HG02970 (cell line): ENCODE results near the gene SULT4A1.
"Not testable (repeated sequence)": the region's sequence is repeated elsewhere in the genome, so short reads cannot be mapped to it uniquely, and the experiment has no call there.

Source experiments
- ATAC-seq: cut with Tn5 transposase; IDR thresholded peaks from one replicate; pipeline ENCODE4 v1.9.1; 2021; ENCODE audit warnings: mild to moderate bottlenecking, moderate library complexity, moderate number of reproducible peaks; ENCODE audit not compliant: unreplicated experiment, low FRiP score

The SULT4A1 gene

DNA sequence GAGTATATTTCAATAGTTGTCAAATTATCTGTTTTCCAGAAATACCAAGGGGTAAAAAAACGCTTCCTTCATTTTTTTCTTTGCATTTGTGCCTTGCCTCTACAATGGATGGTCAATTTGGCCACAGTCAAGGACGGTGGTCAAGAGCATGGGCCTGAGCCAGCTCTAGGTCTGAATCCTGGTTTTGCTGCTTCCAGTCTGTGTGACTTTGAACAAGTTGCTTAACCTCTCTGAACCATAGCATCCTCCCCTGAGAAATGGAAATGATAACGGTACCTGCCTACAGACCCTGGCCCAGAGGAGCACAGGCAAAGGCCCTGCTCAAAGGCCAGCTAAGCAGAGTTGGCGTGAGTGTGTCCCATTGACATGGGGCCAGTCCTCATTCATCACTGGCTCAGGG is 26.4 kb upstream of the SULT4A1 start:
- ATAC-seq = no peak

DNA sequence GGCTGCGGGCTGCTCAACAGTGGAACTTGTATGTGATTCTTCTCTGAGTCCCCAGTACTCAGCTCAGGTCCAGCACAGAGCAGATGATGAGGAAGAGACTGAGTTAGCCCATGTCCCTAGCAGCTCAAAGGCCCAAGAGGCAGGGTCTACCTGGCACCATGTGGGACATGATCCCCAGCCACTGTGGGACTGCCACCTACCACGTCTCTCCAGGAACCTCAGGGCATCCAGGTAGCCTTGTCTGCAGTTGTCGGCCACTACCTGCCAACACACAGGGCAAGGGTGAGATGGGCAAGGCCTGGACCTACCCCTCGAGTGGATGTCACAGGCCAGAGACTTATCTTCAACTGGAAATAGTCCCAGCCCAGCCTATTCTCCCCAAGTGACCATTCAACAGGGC is 25.1 kb upstream of the SULT4A1 start:
- no peak for ATAC-seq

DNA sequence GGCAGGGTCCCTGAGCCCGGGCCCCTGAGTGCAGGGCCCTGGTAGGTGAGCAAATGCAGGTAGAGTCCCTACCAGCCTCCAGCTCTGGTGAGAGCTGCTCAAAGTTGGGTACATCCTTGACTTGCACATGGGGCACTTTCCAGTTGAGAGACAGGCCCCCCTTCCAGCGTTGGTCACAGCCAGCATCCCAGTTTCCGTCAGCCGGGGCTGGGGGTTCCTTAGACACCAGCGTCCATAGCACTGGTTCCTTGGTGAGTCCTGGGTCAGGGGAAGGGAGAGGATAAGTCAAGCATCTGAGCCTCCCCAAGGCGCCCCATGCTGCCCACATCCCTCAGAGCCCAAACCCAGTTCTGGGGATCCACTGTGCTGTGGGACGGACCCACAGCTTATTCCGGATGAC is 23.9 kb upstream of the SULT4A1 start:
- no peak for ATAC-seq

DNA sequence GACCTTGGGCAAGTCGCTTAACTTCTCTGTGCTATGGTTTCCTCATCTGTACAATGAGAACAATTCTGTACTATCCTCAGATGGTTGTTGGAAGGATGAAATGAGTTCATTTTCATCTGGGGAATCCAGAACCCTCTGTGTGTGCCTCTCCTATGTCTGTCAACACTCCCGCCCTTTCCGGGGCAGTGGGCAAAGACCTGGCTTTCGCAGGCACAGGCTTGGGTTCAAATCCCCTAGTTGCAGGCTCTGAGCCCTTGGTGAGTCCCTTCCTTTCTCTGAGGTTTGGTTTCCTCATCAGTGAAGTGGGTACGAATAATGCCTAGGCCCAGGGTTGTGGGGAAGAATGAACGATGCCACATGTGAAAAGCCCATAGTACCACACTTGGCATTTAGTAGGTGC is 23.5 kb upstream of the SULT4A1 start:
- ATAC-seq = no peak

DNA sequence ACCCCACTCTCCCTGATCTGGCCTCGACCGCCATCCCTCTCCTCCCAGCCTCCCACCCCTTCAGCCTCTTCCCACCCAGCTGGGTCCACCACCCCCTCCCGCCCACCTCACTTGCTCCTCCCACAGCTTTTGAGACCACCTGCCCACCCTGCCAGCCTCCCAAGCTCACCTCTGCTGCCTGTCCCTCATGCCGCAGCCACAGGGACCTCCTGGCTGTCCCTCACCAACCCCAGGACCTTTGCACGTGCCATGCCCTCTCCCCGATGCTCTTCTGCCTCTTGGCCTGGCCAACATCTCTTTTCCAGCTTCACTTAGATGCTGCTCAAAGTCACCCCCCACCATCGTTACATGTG is 23.0 kb upstream of the SULT4A1 start:
- no peak for ATAC-seq

DNA sequence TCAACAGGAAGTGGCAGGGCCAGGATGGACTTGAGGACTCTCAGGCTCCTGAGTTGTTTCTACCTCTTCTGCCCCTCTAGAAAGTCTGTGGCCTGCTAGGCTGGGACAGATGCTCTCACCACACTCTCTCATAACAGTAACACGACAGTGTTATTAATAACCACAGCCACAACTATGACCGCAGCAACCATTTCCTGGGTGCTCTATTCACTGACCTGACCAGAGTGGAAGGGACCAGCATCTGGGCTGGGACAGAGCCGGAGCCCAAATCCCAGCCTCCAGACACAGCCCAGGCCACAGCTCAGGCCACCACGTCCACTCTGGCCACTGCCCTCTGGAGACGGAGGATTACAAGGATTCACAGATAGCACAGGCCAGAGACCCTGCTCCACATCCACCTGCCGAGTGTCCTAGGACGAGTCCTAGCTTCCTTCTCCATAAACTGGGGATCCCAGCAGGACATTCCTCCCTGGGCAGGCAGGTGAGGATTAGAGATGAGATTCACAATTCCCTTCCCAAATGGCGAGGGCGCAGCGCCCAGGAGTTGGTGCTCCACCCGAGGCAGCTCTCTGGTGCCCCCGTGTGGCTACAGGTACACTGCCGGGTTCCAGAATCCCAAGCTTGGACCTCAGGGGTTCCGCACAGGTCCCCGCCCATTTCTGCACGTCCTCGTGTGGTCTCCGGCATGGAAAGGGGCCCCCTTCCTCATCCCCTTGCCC is 22.4 kb upstream of the SULT4A1 start:
- no peak for ATAC-seq

DNA sequence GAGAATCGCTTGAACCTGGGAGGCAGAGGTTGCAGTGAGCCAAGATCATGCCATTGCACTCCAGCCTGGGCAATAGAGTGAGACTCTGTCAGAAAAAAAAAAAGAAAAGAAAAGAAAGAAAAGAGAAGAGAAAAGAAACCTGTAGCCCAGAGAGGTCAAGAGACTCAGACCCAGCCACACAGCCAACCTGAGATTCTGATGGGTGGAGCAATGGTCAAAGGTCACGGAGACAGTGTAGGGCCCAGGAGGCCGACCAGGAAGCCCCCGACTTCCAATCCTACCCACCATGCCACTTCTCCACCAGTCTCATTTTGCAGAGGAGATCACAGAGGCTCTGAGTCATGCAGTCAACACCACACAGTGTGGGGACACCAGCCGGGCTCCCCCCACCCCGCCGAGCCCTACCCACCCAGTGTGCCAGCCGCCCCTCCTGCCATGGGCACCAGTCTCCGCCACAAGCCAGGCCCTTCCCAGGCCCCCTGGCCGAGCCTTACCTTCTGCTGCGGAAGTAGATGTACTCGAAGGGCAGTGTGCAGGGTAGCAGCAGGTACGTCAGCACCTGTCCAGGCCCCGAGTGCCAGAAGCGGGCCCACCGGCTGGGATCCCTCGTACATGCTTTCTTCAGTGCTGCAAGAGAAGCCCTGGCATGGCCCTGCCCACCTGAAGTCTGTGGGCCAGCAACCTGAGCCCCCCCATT is 21.6 kb upstream of the SULT4A1 start:
- ATAC-seq = no peak

DNA sequence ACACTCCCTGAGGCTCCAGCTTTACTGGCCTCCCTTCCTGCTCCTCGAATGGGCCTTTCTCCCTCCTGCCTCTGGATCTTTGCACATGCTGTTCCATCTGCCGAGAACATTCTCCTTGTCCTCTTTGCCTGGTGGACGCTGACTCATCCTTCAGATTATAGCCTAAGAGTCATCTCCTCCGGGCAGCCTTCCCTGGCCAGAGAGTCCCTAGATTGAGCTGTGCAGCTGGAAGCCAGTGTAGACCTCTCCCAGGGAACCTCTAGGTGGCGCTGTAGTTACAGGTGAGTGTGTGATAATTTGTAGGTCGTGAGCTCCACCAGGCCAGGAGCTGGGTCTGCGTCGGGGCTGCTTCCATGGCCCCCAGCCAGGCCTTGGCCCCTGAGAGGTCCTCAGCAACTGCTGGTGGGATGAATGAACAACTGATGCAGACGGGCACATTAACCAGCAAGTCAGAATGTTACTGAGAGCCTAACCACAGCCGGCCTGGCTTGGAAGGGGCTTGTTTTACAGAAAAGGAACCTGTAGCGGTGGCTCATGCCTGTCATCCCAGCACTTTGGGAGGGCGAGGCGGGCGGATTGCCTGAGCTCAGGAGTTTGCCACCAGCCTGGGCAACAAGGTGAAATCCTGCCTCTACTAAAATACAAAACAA is 20.8 kb upstream of the SULT4A1 start:
- no peak for ATAC-seq

DNA sequence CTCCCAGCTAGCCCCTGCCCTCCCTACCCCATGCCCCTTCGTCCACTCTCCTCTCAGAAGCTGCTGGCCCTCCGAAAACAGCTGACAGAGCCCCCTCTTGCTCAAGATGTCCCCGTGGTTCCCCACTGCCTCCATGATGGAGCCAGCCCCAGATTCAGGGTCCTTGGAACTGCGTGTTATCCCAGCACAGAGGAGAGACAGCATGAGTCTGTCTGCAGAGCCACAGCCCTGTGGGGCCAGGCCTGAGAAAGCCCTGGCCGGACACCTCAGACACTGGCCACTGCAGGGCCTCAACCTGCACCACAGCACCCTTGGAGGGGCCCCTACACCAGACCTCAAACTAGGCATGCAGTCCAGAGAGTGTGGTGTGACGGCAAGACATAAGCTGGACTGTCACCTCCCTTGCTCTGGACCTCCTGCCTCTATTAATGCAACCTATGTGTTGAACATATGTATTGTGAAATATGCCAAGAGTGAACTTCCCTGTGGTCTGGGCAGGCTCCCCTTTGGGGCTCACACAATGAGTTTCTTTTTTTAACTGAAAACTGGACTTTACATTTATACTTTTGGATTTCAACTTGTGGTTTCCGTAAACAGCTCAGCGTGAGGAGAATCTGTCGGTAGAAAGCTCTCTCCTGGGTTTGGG is 19.9 kb upstream of the SULT4A1 start:
- no peak for ATAC-seq

DNA sequence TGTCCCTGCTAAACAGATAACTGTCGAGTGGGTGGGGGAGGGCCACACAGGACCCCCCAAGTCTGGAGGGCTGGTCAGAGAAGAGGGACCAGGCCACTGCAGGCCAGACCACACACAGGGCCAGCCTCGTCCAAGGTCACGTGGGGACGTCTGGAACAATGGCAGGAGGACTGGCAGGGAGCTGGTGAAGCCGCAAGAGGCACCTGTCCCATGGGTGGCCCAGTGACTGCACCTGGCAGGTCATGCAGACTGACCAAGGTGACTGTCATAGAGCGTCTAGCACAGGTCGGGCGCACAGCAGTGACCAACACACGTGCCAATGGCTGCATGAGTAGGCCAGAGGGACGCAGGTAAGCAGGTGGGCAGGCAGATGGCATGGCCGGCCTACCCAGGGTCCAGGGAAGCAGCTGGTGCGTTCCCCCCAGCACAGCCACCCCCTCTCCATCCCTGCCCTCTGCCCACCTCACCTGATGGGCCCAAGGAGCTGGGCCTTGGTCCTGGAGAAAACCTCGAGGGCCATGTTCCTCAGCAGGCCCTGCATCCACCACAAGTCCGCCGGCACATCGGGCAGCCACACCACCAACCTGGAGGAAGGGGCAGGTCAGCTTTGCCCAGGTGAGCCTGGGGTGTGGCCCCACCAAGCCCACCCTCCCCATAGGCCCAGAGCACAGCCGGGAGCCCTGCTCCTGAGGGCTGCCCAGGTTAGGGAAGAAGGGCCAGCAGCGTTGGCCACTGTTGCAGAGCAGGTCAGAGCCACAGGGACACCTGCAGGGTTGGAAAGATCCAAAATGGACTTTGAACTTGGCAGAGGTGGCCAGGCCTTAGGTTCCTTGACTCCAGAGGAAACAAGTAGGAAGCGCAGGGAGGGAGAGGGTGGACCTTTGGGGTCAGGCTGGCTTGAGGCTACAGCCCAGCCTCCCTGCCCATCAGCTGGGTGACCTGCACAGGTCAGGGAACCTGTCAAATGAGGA is 19.1 kb upstream of the SULT4A1 start:
- no peak for ATAC-seq

DNA sequence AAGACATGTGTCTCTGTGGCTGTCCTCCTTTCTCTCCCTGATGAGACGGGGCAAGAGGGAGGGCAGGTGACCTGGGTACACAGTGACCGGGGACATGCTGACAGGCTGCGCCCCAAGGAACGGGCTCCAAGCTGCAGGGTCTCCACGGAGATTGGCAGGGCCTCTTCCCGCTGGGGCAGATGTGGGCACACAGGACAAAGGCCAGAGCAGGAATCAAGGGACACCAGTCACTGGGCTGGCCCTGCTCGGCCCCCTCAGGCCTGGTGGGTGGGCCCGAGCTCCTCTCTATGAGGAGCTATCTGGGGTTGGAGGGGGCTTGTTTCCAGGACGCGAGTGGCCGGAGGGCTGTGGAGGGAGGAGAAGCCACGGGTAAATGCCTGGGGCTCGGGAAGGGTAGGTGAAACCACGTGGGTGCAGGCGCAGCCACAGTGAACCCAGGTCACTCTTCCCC is 18.3 kb upstream of the SULT4A1 start:
- no peak for ATAC-seq

DNA sequence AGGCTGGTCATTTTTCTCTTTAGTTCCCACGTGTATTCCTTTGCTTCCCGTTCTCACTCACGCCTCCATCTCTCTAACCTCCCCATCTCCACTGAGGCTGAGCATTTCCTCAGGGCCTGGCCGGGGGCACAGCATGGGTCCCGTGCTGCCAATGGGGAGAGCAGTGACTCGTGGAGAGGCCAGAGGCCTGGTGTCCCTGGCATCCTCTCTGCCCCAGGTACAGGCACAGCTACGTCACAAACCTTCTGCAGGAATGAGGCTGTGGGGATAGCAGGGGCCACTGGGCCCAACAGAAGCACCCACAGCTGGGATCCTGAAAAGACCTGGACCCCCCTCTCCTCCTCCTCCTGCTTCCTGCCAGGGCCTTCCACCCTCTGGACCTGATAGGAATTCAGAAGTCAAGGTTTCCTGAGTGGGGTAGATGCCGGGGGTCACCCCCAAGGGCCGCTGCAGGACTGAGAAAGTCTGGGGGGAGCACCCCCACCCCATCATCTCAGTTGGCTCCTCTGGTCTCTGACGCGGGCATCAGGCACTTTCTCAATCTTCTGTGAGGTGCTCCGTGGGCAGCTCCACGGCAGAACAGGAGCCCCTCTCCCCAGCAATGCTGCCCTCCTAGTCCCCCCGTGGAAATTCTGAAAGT is 17.7 kb upstream of the SULT4A1 start:
- no peak for ATAC-seq

DNA sequence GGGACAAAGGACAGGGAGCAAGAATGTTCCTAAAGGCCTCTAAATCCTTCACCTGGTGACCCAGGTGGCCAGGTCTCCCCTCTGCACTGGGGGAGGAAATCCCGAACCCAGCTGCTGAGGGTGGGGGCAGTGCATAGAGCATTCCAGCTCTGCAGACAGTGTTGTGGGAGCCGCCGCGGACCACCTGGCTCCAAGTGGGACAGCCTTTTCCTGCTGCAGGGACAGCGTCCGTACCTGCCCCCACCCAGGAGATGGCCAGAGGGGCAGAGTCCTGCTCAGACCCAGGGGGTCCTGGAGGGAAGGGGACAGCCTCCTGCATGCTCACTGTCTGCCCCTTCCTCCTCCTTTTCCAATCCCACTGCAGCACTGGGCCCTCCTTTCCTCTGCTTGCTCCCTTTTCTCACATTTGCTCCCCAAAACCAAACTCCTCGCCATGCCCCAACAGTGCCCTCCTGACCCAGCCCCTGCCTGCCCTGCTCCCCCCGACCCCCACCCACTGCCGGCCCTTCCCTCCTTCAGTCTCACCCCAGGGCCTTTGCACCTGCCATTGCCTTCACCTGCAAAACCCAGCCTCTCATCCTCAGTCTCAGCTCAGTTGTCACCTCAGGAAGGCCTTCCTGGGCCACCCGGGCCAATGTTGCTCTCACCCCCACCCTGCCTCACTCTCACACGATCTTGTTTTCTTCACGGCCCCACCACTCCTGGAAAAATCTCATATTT is 16.7 kb upstream of the SULT4A1 start:
- no peak for ATAC-seq

DNA sequence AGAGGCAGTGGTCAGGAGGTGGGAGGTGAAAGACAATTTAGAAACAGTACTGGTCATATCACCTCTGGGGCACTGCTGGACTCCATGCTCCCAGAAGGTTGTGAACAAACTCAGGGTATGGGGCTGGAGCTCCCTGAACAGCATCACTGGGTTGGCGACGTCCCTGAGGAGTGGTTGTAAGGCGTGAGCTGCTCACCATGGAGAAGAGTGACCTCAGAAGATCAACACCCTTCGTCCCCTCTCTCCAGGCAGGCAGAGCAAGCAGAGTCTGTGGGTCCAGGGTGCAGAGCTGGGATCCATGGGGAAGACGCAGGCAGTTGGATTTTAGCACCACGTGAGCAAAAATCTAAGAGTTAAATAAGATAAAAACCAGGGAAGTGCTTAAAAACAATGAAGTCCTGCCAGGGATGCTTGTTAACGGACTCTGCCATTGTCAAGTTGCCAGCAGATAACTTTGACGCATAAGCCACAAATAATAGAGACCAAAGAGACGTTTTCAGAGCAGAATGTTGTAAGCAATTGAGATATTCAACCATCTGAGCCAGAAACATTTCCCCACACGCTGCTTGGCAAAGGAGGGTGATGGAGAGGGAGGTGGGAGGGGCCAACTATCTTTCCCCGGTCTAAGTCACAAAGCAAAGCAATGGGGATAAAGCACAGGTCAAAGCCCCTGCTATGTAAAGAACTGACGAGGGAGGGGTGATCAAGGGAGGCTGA is 15.9 kb upstream of the SULT4A1 start:
- no peak for ATAC-seq

DNA sequence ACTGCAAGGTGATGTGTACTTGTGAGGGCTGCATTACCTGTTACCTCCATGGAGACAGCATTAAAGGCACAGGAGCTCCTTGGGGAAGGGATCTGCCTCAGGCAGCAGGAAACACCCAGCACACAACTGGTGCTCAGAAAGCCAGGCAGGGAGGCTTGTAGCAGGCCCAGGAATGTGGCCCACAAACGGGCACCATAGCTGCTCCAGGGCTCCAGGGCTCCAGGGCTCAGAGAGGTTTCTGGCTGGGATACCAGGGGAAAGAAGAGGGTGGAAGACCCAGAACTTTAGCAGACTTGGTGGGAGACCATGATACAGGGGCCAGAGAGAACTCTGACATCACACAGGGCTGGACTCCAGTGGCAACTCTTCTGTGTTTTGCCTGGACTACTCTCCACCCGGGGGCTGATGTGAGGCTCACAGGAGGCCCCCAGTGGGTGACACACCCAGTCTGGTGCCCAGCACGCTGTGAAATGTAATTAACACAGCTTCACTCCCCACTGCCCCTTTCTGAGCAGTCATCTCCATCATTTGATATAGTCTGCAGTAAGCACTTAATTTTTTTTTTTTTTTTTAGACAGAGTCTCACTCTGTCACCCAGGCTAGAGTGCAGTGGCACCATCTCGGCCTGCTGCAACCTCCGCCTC is 14.7 kb upstream of the SULT4A1 start:
- ATAC-seq = no peak

DNA sequence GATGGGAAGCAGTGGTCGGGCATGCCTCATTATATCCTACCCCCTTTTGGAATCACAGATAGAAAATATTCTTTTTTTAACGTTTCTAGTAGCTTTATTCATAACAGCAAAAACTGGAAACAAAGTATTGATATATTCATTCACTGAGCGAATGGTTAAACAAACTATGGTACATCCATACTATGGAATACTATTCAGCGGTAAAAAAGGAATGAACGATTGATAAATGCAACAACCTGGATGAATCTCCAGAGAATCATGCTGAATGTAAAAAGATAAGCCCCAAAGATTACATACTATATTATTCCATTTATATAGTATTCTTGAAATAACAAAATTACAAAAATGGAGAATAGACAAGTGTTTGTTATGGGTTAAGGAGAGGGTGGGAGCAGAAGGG is 7.5 kb upstream of the SULT4A1 start:
- ATAC-seq = no peak

DNA sequence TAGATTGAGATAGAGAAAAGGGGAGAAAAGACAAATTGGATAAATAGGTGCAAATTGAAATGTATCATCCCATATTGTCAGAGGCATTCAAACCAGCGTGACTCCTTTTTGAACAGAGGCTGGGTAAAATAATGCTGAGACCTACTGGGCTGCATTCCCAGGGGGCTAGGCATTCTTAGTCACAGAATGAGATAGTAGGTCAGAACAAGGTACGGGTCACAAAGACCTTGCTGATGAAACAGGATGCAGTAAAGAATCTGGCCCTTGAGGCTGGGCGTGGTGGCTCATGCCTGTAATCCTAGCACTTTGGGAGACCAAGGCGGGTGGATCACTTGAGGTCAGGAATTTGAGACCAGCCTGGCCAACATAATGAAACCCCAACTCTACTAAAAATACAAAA is 6.7 kb upstream of the SULT4A1 start:
- ATAC-seq = not testable (repeated sequence)
